NOMO-1 treated with DMSO at 0.1 percent for 48 hours (cell line): Measurements from ENCODE around the gene TMEM139.

Experiments used
- DNase-seq: peaks from one replicate; lab custom pipeline; 2025; ENCODE audit not compliant: unreplicated experiment; lab: John Stamatoyannopoulos, UW

Gene TMEM139

GRCh38 chr7:143284591-143285469 is at the start of gene TMEM139:
Gene TMEM139 (plus strand): TSS chr7:143284958. CDS start chr7:143285958, 1,000 bp downstream.
- no peak for DNase-seq

GRCh38 chr7:143235561-143235960 is 49.2 kb upstream of the TMEM139 start:
- no peak for DNase-seq

- DNase-seq, result no peak
These were observed 48.3 kb upstream of the TMEM139 start for GRCh38 chr7:143236408-143236990.

- DNase-seq, result peak; percentile 18
These were observed 47.4 kb upstream of the TMEM139 start for GRCh38 chr7:143237366-143237765.

- DNase-seq, result no peak
These were observed 46.3 kb upstream of the TMEM139 start for GRCh38 chr7:143238289-143238980.

GRCh38 chr7:143239813-143240212 is 44.9 kb upstream of the TMEM139 start:
- DNase-seq, result peak; percentile 82

- DNase-seq, result peak; percentile 70
These were observed 44.2 kb upstream of the TMEM139 start for GRCh38 chr7:143240291-143241168.

GRCh38 chr7:143242306-143242705 is 42.5 kb upstream of the TMEM139 start:
- DNase-seq, result no peak

- DNase-seq, result no peak
These were observed 41.6 kb upstream of the TMEM139 start for GRCh38 chr7:143243111-143243510.

GRCh38 chr7:143243614-143244013 is 41.1 kb upstream of the TMEM139 start:
- no peak for DNase-seq

- DNase-seq, result no peak
These were observed 40.4 kb upstream of the TMEM139 start for GRCh38 chr7:143244321-143244720.

- DNase-seq, result peak; percentile 70
These were observed 39.6 kb upstream of the TMEM139 start for GRCh38 chr7:143245123-143245522.

- no peak for DNase-seq
These were observed 37.4 kb upstream of the TMEM139 start for GRCh38 chr7:143247372-143247771.

- DNase-seq, result no peak
These were observed 35.9 kb upstream of the TMEM139 start for GRCh38 chr7:143248761-143249354.

- no peak for DNase-seq
These were observed 34.6 kb upstream of the TMEM139 start for GRCh38 chr7:143250199-143250598.

GRCh38 chr7:143250822-143251221 is 33.9 kb upstream of the TMEM139 start:
- DNase-seq, result peak; percentile 38

GRCh38 chr7:143252006-143252405 is 32.8 kb upstream of the TMEM139 start:
- no peak for DNase-seq

- DNase-seq, result no peak
These were observed 29.2 kb upstream of the TMEM139 start for GRCh38 chr7:143255564-143255963.

- DNase-seq, result no peak
These were observed 28.4 kb upstream of the TMEM139 start for GRCh38 chr7:143256325-143256724.

GRCh38 chr7:143256932-143257331 is 27.8 kb upstream of the TMEM139 start:
- no peak for DNase-seq
